ENCODE measurements around the gene SRGAP2C.
"Not testable (repeated sequence)": the region's sequence is repeated elsewhere in the genome, so short reads cannot be mapped to it uniquely, and the experiment has no call there.

SRGAP2C gene

DNA sequence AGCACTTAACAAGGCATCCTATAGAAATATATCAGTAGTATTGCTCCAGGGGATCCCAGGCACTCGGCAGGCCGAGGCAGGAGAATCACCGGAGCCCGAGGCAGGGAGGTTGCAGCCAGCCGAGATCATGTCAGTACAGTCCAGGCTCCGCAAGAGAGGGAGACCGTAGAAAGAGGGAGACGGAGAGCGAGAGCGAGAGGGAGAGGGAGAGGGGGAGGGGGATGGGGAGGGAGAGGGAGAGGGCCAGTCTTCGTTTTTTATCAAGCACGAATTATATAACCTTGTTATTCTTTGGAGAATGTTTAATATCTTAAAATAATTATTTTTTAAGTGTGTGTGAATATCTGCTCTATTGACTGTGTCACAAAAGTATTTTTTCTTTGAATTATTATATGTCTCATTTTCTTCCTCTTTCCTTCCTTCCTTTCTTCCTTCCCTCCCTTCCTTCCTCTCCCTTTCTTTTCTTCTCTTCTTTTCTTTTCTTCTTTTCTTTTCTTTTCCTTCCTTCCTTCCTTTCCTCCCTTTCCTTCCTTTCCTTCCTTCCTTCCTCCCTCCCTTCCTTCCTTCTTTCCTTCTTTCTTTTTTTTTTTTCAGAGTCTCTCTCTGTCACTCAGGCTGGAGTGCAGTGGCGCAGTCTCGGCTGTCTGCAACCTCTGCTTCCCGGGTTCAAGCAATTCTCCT, 233.7 kb downstream of the SRGAP2C start:
- no peak for DNase-seq (ENCODE audit: low read depth in 3 of 3)

GRCh38 chr1:121419050-121419615, 234.4 kb downstream of the SRGAP2C start:
- DNase-seq (ENCODE audit: low read depth in 3 of 3), result not testable (repeated sequence)

DNA sequence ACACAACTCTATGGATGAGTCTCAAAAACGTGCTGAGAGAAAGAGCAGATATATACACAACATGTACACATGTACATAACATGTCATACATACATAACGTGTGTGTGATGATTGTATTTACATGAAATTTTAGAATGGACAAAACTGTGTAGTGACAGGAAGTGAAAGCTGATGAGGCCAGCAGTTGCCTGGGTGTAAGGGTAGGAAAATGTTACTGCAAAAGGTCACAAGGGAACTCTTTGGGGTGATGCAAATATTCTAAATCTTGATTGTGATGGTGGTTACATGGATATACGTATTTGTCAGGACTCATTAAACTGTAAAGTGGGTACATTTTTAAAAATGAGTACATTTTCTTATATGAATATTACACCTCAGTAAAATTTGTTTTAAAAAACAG, 236.7 kb downstream of the SRGAP2C start:
- DNase-seq (ENCODE audit: low read depth in 3 of 3), result not testable (repeated sequence)

DNA sequence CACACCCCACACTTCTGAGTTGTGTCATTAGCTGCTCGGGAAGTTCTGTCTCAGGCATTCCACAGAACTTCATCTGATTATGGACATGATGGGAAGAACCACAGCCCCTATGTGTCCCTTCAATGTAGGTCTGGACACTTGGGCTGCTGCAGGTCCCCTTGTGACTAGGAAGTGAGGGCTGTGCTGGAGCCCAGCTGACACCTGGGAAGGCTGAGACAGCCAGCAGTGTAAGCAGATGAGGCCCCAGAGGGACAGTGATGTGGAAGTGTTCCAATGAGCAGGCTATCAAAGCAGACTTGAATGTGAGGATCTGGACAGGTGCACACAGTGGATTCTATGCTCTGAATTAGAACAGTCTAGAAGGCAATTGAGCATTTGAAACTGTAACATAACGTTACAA, 239.2 kb downstream of the SRGAP2C start:
- DNase-seq (ENCODE audit: low read depth in 3 of 3), result not testable (repeated sequence)

DNA sequence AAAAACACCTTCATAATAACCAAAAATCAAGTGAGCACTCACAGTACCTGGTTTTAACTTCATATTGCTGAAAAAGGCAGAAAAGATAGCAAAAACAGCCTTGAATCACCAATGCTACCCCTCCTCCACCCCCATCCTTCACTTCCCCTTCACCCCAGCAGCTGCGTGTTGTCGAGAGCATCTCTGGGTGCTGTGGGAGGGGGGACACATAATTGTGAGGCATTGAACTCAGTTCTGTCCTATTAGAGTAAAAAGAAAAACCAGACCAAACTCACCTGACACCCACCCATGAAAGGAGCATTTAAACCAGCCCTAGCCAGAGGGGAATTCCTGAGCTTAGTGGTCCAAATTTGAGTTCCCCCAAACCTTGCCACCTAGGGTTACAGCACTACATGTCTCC, 248.7 kb downstream of the SRGAP2C start:
- not testable (repeated sequence) for DNase-seq (ENCODE audit: low read depth in 3 of 3)

DNA sequence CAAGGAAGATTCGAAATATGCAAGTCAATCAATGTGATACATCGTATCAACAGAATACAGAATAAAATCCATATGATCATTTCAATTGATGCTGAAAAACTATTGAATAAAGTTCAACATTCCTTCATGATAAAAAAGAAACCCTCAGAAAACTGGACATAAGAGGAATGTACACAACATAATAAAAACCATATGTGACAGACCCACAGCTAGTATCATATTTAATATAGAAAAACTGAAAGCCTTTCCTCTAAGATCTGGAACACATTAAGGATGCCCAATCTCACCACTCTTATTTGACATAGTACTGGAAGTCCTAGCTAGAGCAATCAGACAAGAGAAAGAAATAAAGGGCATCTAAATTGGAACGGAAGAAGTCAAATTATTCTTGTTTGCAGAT, 254.1 kb downstream of the SRGAP2C start:
- not testable (repeated sequence) for DNase-seq (ENCODE audit: low read depth in 3 of 3)

- no peak for DNase-seq (ENCODE audit: low read depth in 3 of 3)
These were observed 256.2 kb downstream of the SRGAP2C start for GRCh38 chr1:121440993-121441392.
